H7 (cell line): Measurements from ENCODE around the gene CDHR2. TPM values are rescaled to one million over a fixed set of nuclear protein-coding genes. Genes with fewer than 3 reads are reported as not detected.

Source experiments
- DNase-seq: peaks from one replicate; pipeline ENCODE4 v3.0.0; 2012
- H3K27me3 ChIP-seq: 2 replicates; pipeline ENCODE4 v1.6.0; 2011; ENCODE audit warnings: mild to moderate bottlenecking, low read length; ENCODE audit not compliant: control insufficient read depth, insufficient read depth
- H3K36me3 ChIP-seq: replicated peaks from 2 replicates; pipeline ENCODE4 v1.5.1; 2011; ENCODE audit warnings: low read length; ENCODE audit not compliant: control insufficient read depth, insufficient read depth
- H3K4me3 ChIP-seq: 2 replicates; pipeline ENCODE4 v1.5.1; 2011; ENCODE audit warnings: low read depth, mild to moderate bottlenecking, control low read depth, low read length, moderate library complexity; ENCODE audit not compliant: insufficient read depth
- total RNA-seq: library from RNA; depleted of rRNA; stranded (reverse); fragments of >200 nt; shearing (Covaris generic); gene quantifications from 2 replicates; pipeline ENCODE4 v1.2.3, GENCODE V29; 2014

The CDHR2 gene
- total RNA-seq, 1 experiment from 2014 or later, result 0.21 TPM

DNA sequence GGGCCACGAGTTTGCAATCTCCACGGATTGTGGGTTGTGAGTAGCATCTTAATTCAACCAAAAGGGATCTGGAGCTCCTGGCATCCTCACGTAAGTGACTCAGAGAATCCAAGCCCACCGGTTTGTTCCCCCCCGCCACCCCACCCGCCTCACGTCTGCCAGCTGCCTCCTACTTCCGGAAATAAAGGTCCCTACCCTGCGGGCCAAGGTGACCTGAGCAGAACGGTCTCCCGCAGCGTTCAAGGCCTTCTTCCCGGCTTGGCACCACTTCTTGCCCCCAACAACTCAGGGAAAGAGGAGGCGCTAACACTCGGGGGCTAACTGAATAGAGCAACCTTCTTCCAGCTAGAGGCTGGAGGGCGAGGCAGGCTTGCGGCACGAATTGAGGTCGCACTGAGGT lies 69.6 kb downstream of the CDHR2 start:
- Histone ChIP-seq H3K4me3 (peak overlapping the region; percentile 25), H3K27me3 (peaks cover 38% of the 10 kb centered on the region), H3K36me3 (no peaks in the 10 kb centered on the region)
- DNase-seq, result peak; percentile 68

DNA sequence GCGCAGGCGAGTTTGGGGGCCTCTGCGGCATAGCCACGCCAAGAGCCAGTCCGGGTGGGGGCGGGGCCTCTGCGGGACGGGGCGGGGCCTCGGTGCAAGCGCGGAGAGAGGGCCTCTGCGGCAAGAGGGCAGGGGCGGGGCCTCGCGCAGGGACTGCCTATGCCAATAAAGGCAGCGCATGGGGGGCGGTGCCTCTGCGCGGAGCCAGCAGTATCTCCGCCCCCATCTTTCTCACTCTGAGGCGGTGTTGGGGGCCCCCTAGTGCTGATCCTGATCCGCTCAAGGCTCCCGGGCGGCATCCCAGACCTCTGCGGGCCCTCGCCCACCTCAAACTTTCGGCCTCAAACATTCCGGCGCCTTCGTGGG lies 70.0 kb downstream of the CDHR2 start:
- peaks cover 38% of the 10 kb centered on the region for H3K27me3 ChIP-seq
- DNase-seq, result peak; percentile 99
- no peaks in the 10 kb centered on the region for H3K36me3 ChIP-seq
- H3K4me3 ChIP-seq, result peak overlapping the region; percentile 36

DNA sequence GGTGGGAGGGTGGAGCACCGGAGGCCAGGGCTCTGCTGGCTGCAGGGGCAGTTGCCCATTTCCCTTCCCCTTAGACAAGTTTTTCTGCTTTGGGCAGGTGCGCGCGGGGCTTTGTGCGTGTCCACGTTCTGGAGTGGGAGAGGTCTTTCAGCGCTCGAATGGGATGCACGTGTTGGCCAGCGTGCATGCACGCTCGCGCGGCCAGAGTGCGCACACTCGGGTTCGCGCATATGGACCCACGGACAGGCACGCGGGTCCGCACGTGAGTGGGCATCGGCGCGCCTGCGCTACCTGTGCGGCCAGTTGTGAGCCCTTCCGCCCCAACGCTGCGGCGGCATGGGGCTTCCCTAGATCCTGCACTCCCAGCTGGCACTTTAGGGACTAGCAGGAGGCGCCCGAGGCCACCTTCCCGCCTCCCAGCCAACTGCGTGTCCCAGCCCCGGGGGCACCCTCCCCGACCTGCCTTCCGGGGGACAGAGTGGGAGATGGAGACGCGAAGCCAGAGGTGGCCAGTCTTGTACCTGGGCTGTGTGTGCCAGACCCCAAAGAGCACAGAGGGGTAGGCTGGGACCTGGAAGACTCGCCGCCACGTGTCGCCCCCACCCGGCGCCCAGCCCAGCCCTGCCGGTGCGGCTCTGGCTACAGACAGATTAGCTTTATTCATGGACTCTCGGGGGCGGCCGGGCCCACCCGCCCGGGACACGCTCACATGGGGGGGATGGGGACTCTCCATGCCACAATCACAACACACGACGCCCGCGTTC lies 70.6 kb downstream of the CDHR2 start:
- Histone ChIP-seq H3K4me3 (peak overlapping the region; percentile 36), H3K27me3 (peaks cover 38% of the 10 kb centered on the region), H3K36me3 (no peaks in the 10 kb centered on the region)
- DNase-seq, result peak; percentile 83

DNA sequence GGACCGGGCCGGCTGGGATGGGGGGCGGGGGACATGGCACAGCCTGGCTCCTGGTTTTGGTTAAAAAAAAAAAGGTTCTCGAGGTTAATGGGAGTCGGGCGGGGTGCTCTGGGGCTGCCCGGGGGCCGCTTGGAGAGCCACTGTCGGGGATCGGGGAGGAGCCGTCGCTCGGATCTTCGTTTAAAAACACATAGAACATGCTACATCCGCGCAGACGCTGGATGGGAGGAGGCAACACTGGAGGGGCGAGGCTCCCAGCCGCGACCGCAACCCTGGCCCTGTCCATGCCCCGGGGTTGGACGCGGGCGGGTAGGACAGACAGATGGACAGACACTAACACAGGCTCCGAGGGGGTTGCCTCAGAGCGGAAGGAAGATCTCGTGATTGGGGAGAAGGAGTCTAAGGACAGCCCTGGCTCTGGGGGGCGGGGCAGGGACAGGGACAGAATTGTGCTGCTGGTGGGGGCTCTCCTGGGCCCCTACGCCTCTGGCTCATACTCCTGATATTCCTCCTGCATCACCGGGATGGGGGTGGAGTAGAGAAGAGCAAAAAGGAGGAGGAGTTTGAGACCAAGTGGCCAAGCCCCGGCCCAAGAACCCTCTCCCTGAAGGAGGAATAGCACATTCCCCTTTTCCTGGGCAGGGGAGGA lies 71.3 kb downstream of the CDHR2 start:
- DNase-seq, result peak; percentile 83
- peaks cover 38% of the 10 kb centered on the region for H3K27me3 ChIP-seq
- no peaks in the 10 kb centered on the region for H3K36me3 ChIP-seq
- H3K4me3 ChIP-seq, result peak overlapping the region; percentile 36

DNA sequence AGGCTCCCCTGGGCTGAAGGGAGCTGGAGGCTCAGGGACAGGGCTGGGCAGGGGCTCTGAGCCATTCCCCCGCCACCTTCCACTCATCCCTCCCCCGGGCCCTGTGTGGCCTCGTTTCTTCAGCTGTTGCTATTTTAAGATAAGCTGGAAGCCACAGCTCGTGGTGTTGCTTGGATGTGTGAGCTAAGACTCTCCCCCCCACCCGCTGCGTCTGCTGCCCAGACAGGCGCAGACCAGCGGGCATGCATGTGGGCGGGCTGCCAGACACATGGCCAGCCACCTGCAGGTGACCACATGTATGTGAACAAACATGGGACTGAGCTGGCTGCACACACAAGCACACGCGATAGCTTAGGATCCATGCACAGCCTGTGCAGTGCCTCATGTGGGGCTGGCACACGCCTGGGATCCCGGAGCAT lies 72.5 kb downstream of the CDHR2 start:
- DNase-seq, result no peak
- Histone ChIP-seq H3K4me3 (no peak overlapping the region), H3K27me3 (peaks cover 35% of the 10 kb centered on the region), H3K36me3 (no peaks in the 10 kb centered on the region)

DNA sequence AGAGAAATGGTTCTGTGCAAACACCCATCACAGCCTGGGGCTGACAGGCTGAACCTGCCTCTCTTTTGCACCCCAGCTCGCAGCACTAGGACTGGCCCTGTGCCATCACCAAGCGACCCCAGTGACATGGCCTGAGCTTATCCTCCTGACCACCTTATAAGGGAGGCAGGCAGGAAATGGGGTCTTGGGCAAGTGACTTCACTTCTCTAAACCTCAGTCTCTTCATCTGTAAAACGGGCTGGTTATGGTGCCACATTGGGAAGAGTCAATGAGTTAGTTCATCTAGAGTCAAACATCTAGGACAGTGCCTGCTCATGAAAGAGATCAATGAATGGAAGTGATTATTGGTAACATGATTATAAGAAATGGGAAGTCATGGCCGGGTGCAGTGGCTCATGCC lies 75.0 kb downstream of the CDHR2 start:
- DNase-seq, result no peak
- peaks cover 34% of the 10 kb centered on the region for H3K27me3 ChIP-seq
- no peak overlapping the region for H3K4me3 ChIP-seq
- no peaks in the 10 kb centered on the region for H3K36me3 ChIP-seq

DNA sequence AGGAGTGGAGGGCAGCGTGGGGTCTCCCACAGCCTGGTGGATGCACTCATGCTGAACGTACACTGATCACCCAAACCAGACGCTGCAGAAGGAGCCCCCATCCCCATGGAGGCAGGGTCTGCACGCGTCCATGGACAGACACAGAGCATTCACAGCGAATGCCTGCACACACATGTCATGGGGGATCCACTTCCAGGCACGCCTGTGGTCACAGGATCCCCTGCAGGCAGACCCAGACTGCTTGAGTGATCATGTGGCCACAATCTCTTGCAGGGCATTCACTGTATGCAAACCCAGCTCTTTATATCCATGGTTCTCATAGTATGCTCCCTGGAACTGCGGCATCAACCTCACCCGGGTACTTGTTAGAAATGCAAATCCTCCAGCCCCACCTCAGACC lies 75.8 kb downstream of the CDHR2 start:
- no peaks in the 10 kb centered on the region for H3K36me3 ChIP-seq
- H3K27me3 ChIP-seq, result peaks cover 35% of the 10 kb centered on the region
- no peak for DNase-seq
- no peak overlapping the region for H3K4me3 ChIP-seq

DNA sequence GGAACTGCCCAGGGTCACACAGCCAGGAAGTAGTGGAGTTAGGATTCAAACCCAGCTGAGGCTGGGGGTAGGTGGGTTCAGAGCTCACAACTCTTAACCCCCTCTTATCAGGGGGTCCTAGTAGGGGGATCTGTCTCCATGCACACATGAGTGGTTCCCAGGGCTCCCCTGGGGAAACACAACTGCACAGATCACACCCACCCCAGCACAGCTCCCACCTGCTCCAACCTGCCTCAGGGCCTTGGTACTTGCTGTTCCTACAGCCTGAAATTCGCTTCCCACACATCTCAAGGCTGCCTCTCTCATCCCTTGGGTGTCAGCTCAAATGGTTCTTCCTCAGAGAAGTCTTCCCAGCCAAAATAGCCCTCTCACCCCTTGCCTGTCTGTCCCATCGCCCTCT lies 76.4 kb downstream of the CDHR2 start:
- peaks cover 31% of the 10 kb centered on the region for H3K27me3 ChIP-seq
- H3K4me3 ChIP-seq, result no peak overlapping the region
- no peaks in the 10 kb centered on the region for H3K36me3 ChIP-seq
- DNase-seq, result no peak

DNA sequence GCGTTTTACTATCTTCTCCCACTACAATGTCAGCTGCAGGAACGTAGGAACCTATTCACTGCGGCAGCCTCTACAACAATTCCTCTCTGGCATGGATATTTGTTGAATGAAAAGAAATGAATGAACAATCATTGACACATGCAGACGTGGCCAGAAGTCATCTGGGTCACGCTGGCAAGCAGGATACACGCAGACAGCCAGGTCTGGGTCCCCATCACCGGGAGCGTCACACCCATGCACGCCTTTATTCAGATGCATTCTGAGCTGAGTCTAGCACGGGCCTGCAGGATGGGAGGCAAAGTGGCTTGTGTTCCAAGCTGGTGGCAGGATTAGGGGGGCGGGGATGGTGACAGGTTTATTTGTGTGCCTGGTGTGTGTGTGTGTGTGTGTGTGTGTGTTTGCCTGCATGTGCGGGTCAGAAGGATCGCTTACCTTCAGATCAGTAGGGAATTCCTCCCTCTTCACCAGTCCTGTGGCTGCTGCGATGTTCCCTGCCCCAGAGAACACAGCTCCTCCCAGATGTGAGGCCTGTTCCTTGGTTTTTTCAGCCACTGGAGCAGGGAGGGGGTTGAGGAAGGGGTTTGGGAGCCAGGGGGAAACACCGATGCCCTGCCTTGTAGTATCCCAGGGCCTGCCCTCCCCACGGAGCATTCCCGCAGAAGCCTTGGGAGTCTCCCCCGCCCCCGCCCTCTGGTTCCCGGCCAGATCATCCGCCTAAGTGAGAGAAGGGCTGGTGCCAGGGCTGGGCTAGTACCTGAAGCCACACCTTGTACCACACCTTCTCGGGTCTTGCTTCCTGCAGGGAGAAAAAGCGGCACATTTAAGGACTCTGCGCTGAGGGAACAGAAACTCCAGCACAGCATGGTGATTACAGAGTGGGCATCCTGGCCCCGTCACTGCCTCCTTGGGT lies 77.1 kb downstream of the CDHR2 start:
- H3K27me3 ChIP-seq, result peaks cover 31% of the 10 kb centered on the region

DNA sequence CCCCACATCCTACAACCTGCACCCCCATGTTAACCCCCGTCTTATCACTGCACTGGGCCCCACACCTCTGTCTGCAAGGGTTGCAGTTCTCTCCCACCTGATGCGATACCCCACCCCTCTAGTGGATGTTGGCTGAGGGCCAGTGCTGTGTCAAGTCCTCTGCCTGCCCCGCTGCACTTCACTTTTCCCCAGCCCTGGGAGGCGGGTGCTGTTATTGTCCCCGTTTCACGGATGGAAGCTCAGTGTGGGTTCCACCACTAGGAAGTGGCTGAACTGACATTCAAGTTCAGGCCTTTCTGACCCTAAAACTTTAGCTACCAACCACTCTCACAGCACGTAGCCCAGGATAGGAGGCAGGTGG lies 77.7 kb downstream of the CDHR2 start:
- H3K4me3 ChIP-seq, result no peak overlapping the region
- no peak for DNase-seq
- peaks cover 36% of the 10 kb centered on the region for H3K27me3 ChIP-seq

More for the DNA sequence above, 77.1 kb downstream of the CDHR2 start:
- H3K4me3 ChIP-seq, result no peak overlapping the region
- no peaks in the 10 kb centered on the region for H3K36me3 ChIP-seq
- DNase-seq, result no peak

DNA sequence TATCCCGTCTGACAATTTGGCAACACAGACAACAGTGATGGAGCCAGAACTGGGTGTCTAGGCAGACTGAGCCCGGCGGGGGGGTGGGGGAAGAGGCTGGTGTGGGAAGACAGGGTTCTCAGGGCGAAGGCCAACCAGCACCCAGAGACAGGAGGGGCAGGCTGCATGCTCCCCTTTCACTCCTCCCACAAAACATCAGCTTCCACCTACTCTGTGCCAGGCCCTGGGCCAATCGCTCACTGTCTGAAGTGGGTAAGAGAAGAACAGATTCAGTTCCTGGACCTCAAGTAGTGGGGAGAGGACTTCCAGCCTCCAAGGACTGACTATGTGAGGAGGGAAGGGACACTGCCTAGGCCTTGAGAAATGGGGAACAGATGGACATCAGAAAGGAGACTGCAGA lies 78.4 kb downstream of the CDHR2 start:
- H3K36me3 ChIP-seq, result no peaks in the 10 kb centered on the region
- no peak for DNase-seq

More for the DNA sequence above, 77.7 kb downstream of the CDHR2 start:
- H3K36me3 ChIP-seq, result no peaks in the 10 kb centered on the region

DNA sequence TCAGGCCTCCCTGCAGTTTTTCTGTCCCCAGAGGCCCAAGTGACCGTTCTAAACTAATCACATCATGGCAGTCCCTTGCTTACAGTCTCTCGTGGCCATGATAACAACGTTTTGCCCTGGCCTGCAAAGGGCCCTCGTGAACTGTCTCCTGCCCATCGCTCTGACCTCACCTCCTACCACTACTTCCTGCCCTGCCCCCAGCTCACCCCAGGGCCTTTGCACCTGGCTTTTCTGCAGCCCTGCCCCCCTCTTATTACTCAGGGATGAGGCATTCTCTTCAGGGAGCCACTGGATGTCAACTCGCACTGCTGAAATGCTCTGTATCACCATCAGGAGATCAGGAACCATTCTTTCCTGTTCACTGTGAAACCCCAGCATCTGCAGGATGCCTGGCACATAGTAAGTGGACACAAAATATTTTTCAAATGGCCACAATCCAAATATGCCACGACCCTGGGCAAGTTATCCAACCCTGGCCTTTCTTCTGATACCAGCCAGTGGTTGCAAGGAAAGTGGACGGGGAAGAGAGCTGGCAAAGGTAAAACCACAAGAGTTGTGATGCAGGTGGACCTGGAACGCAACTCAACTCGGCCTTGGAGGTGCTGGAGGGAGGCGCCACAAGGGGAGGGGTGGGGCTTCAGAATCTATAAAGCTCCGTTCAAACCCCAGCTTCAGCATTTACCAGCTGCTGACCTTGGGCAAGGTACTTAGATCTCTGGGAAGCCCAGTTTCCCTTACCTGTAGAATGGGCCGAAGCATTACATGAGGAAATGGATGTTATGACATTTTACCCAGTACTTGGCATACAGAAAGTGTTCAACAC lies 79.5 kb downstream of the CDHR2 start:
- Histone ChIP-seq H3K36me3 (no peaks in the 10 kb centered on the region), H3K4me3 (no peak overlapping the region), H3K27me3 (peaks cover 35% of the 10 kb centered on the region)
- DNase-seq, result peak; percentile 73

More for the DNA sequence above, 78.4 kb downstream of the CDHR2 start:
- peaks cover 37% of the 10 kb centered on the region for H3K27me3 ChIP-seq
- H3K4me3 ChIP-seq, result no peak overlapping the region

DNA sequence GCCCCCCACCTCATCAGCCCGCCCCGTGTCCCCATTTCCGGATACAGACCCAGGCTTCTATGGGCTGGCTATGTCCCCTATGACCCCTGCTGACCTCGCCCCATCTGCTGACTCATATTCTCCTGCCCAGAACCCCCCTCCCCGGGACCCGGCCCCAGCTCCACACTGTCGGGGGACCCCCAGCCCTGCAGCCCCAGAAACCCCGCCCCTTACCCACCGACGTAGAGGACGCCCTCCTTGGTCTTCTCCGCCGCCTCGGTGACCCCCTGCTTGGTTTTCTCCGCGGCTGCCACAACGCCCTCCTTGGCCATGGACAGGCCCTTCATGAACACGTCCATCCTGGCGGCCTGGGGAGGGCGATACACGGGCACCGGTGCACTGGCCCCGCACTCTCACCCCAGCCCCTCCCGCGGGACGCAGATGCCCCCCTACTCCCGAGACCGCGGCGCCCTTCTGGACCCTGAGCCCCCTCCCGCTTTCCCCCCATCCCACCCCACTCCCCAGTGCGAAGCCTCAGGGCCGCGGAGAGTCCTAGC lies 80.2 kb downstream of the CDHR2 start:
- H3K4me3 ChIP-seq, result peak overlapping the region; percentile 83
- H3K27me3 ChIP-seq, result peaks cover 35% of the 10 kb centered on the region
- DNase-seq, result peak; percentile 79
- no peaks in the 10 kb centered on the region for H3K36me3 ChIP-seq
